ENCODE data around the gene SKP1.

The SKP1 gene

GRCh38 chr5:134143944-134144941, 32.5 kb downstream of the SKP1 start:
- no peak for DNase-seq (ENCODE audit: low read depth)

- DNase-seq (ENCODE audit: low read depth) = no peak
Observed at GRCh38 chr5:134143431-134143830, 33.3 kb downstream of the SKP1 start.

- no peak for DNase-seq (ENCODE audit: low read depth)
Observed at GRCh38 chr5:134142806-134143205, 33.9 kb downstream of the SKP1 start.

- no peak for DNase-seq (ENCODE audit: low read depth)
Observed at GRCh38 chr5:134142052-134142451, 34.7 kb downstream of the SKP1 start.

GRCh38 chr5:134141331-134142050, 35.3 kb downstream of the SKP1 start:
- DNase-seq (ENCODE audit: low read depth) = no peak

DNA sequence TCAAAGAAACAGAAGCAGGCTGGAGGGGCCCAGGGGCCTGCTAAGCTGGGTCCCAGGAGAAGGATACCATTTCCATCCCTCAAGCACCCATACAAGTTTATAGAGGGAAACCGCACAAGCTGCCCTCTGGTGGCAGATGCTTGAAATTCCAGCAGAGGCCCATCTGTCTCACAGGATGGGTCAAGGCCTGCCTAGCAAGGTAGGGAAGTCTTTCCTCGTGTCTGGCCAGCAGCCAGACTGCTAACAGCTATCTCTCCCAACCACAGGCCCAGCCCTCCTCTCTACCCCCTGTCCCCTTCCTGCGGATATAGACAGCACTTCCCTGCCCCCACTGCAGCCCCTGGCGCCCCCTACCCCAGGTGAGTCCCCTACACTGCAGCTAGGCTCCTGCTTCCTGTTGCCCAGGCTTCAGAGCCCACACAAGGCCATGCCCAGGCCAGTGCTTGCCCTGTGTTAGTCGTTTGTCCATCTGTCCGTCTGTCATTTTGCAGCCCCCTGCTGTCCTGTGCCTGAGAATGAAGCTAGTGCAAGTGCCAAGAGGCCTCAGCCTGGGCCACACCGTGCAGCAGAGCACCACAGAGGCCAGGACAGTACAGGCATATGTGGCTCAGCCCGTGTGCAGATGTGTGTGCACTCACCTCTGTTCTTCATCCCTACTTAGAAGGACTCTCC, 36.1 kb downstream of the SKP1 start:
- no peak for DNase-seq (ENCODE audit: low read depth)

- no peak for DNase-seq (ENCODE audit: low read depth)
Observed at GRCh38 chr5:134139891-134140469, 36.8 kb downstream of the SKP1 start.

GRCh38 chr5:134139377-134139851, 37.3 kb downstream of the SKP1 start:
- DNase-seq (ENCODE audit: low read depth) = no peak

GRCh38 chr5:134138416-134139376, 38.1 kb downstream of the SKP1 start:
- no peak for DNase-seq (ENCODE audit: low read depth)

DNA sequence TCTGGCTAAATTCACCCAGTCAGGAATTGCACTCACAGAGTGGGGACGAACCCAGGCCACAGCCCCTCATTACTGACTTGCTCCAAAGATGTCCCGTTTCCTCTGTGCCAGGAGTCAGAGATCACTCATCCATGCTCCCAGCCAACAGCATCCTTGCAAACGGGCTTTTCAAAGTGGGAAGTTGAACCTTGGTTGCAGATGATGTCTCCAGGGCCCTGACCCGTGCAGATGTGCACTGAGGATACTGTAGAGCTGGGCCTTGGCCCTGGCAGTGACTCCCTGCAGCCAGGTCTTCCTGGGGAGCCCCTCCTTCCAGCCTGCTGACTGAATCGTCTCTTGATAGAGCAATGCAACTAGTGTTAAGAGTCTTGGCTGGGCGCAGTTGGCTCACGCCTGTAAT, 40.0 kb downstream of the SKP1 start:
- no peak for DNase-seq (ENCODE audit: low read depth)

- DNase-seq (ENCODE audit: low read depth) = no peak
Observed at GRCh38 chr5:134136221-134136631, 40.5 kb downstream of the SKP1 start.

- DNase-seq (ENCODE audit: low read depth) = no peak
Observed at GRCh38 chr5:134135091-134135655, 41.6 kb downstream of the SKP1 start.

DNA sequence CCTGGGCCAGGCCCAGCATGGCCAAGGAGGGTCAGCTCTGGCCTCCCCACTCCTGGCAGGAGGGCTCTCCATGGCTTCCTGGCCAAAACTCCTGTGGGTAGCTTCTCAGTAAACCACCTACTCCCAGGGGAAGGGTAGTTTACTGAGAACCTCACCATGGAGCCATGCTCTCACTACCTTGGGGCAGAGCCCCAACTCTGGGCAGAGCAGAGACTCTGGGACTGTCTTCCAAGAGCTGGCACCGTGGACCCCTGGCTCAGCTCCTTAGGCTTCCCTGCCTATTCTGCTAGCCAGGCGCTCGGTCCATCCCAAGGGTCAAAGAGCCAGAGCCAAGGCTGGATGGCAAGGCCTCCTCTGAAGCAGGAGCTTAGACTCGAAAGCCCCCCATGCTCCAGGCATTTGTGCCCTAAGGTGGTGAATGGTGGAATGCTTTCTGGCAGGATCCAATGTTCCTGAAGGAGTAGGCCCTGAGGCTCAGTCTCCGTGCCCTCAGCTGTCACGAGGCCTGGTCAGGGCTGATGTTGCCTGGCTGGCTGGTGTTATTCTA, 42.7 kb downstream of the SKP1 start:
- no peak for DNase-seq (ENCODE audit: low read depth)

DNA sequence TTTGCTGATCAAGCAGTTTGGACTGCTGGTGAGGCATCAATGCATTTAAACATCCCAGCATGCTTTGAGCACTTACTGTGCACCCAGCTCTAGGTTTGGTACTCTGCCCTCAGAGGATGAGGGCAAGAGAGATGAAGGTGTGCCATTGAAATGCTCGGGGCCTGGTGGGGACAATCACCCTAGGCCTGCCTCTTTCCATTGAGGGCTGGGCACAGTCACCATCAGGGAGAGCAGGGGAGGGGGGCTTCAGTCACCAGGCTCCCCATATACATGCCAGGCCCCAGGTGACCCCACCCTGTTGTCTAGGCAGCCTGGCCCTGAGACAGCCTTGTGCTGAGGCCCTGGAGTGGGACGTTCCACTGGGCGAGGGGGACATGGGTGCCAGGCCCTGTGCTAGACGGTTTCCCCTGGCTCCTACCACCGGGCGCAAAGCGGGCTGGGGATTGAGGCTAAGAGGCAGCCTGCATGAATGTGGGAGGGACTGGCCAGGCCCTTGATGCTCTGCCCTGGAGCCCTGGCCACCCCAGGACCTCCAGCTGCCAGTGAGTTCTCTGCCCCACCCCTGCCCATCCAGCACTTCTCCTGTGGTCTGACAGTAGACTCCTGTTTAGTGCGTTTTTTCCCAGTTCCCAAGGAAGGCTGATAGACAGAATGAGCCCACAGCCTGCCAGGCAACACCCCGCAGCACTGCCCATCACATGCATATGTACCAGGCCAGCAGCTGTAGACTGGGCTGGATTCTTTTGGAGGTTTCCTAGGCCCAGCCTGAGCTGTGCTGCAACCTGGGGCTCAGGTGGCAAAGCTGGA, 43.4 kb downstream of the SKP1 start:
- no peak for DNase-seq (ENCODE audit: low read depth)

DNA sequence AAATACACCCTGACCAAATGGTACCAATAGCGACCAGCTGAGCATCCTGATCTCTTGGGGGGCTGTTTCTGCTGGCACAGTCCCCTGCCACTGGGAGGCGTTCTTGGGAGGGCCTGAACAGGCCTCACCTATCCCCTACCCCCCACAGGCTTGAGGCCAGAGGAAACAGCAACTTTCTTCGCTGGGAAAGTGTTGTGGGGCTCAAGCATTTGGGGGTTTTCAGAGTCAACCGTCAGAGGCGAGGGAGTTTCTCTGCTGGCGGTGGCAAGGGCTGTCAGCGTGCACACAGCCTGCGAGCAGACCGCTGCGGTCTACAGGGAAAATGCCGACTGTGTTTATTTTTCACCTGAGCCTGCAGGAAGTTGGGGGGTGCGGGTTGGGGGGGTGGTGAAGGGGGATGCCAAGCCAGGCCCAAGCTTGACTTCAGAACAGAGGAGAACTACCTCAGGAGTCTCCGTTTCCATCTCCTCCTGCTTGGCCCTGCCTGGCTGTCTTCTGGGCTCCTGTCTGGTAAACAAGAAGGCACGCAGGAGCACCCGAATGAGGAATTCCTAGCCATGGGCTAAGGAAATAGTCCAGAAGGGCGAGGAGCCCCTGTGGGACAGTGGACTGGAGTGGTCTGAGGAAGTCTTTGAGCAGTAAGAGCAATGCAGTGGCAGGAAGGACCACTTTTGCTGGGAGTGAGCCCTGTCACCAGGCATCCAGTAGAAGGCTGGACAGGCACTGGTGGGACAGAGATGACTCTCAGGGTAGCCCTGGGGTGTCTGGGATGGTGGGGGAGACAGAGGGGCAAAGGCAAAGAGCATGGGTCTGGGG, 44.2 kb downstream of the SKP1 start:
- DNase-seq (ENCODE audit: low read depth) = no peak

- DNase-seq (ENCODE audit: low read depth) = no peak
Observed at GRCh38 chr5:134131578-134132350, 45.0 kb downstream of the SKP1 start.

GRCh38 chr5:134131165-134131564, 45.6 kb downstream of the SKP1 start:
- DNase-seq (ENCODE audit: low read depth) = no peak

All from stimulated activated CD8-positive, alpha-beta memory T cell treated with anti-CD3 and anti-CD28 coated beads, Interleukin-7, amount 100 ng/mL, for 24 hours (primary cell).